ENCODE results near the gene RSPH4A. TPM values are rescaled to one million over a fixed set of nuclear protein-coding genes. Genes with fewer than 3 reads are reported as not detected.
"Not testable (repeated sequence)": the region's sequence is repeated elsewhere in the genome, so short reads cannot be mapped to it uniquely, and the experiment has no call there.

The RSPH4A gene
- total RNA-seq, 1 donor from 2014 or later = 5.6 TPM

DNA sequence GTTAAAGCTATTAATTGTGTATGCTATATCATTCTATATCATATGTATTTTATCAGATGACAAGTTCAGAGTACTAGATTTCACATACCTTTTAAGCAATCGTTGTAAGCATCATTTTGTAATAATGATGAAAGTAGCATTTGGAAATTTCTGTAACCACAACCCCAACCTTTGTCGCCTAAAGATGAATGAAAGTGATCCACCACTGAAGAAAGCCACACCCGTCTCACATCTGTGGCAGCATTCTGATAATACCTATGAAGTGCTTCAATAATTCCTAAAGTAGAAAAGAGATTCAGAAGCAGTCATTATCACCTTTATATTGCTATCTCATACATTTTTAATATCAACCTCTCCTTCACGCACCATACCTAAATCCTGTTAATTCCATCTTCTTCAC, 35.6 kb downstream of the RSPH4A start:
- Histone ChIP-seq H3K27ac (no peak overlapping the region), H3K36me3 (peaks cover 62% of the 10 kb centered on the region), H3K4me3 (no peak overlapping the region), H3K27me3 (ENCODE audit: low read depth) (no peaks in the 10 kb centered on the region), H3K9me3 (no peaks in the 10 kb centered on the region), H3K4me1 (no peaks in the 10 kb centered on the region)
- no peak for ATAC-seq
- DNase-seq = no peak
- intact Hi-C loops (cut with DNase I) = no loop called here
- TF ChIP-seq, protein P1, sequence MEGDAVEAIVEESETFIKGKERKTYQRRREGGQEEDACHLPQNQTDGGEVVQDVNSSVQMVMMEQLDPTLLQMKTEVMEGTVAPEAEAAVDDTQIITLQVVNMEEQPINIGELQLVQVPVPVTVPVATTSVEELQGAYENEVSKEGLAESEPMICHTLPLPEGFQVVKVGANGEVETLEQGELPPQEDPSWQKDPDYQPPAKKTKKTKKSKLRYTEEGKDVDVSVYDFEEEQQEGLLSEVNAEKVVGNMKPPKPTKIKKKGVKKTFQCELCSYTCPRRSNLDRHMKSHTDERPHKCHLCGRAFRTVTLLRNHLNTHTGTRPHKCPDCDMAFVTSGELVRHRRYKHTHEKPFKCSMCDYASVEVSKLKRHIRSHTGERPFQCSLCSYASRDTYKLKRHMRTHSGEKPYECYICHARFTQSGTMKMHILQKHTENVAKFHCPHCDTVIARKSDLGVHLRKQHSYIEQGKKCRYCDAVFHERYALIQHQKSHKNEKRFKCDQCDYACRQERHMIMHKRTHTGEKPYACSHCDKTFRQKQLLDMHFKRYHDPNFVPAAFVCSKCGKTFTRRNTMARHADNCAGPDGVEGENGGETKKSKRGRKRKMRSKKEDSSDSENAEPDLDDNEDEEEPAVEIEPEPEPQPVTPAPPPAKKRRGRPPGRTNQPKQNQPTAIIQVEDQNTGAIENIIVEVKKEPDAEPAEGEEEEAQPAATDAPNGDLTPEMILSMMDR (IDR thresholded peaks at IDR 0.05) = no peak

DNA sequence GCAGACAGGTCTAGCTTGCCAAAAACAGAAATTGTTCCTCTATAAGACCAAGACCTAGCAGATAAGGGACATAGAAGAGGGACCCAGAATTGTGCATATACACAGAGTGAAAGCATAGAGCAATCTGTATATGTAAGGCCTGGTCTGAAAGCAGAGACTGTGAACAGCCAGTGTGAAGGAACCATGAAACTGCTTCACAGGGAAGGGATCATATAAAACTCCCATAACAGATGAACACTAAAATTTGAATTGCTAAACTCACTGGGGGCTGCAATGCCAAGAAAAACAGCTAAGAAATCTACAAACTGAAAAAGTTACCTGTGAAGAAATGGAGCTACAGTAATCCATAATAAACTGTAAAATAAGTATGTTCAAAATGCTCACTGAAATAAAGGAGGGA, 45.3 kb downstream of the RSPH4A start:
- Histone ChIP-seq H3K36me3 (peaks cover 21% of the 10 kb centered on the region), H3K4me1 (peaks cover 13% of the 10 kb centered on the region), H3K4me3 (no peak overlapping the region), H3K9me3 (no peaks in the 10 kb centered on the region), H3K27ac (no peak overlapping the region), H3K27me3 (ENCODE audit: low read depth) (no peaks in the 10 kb centered on the region)
- intact Hi-C loops (cut with DNase I) = no loop called here
- TF ChIP-seq, protein P1 (IDR thresholded peaks at IDR 0.05) = no peak
- DNase-seq (no peak), ATAC-seq (no peak)

DNA sequence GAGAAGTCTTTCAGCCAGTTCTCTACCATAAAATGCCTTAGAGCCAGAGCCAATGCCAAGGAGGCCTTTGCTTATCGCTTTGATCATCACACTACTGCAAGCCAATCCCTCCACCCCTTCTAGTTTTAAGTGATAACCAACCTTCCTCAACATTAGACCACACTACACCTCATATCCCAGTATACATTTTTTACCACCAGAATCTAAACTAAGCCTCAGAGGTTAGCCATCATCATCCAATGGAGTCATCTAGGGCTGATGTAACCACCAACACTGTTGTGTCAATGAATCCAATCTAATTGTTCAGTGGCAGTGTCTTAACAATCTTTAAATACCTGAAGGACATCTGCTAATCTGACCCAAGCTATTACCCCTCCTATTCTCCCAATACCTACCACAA, 45.9 kb downstream of the RSPH4A start:
- intact Hi-C loops (cut with DNase I) = no loop called here
- H3K4me1 ChIP-seq = peaks cover 19% of the 10 kb centered on the region
- TF ChIP-seq, protein P1 (IDR thresholded peaks at IDR 0.05) = no peak

DNA sequence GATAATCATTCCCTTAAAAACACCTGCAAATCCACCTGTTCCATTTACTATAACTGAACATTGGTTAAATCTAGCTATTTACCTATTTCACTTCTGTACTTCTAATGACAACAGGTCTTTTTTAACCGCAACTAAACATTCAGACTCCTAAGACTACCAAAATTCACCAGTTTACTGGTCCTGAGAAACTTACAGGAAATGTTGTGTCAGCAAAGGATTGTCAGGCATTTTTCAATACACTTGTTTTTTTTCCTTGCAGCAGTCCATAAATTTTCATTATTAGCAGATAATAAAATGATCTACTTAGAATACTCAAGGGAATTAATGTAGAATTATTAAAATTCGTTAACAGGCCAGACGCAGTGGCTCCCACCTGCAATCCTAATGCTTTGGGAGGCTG, 47.0 kb downstream of the RSPH4A start:
- no peaks in the 10 kb centered on the region for H3K9me3 ChIP-seq
- H3K4me1 ChIP-seq = peaks cover 27% of the 10 kb centered on the region
- TF ChIP-seq, protein P1 (IDR thresholded peaks at IDR 0.05) = no peak
- no peaks in the 10 kb centered on the region for H3K27me3 ChIP-seq (ENCODE audit: low read depth)
- intact Hi-C loops (cut with DNase I) = no loop called here
- DNase-seq (no peak), ATAC-seq (no peak)
- H3K4me3 ChIP-seq = no peak overlapping the region
- H3K36me3 ChIP-seq = peaks cover 10% of the 10 kb centered on the region
- H3K27ac ChIP-seq = no peak overlapping the region

More for the DNA sequence above, 45.9 kb downstream of the RSPH4A start:
- no peak for ATAC-seq
- Histone ChIP-seq H3K36me3 (peaks cover 21% of the 10 kb centered on the region), H3K9me3 (no peaks in the 10 kb centered on the region), H3K4me3 (no peak overlapping the region), H3K27ac (no peak overlapping the region), H3K27me3 (ENCODE audit: low read depth) (no peaks in the 10 kb centered on the region)
- no peak for DNase-seq

DNA sequence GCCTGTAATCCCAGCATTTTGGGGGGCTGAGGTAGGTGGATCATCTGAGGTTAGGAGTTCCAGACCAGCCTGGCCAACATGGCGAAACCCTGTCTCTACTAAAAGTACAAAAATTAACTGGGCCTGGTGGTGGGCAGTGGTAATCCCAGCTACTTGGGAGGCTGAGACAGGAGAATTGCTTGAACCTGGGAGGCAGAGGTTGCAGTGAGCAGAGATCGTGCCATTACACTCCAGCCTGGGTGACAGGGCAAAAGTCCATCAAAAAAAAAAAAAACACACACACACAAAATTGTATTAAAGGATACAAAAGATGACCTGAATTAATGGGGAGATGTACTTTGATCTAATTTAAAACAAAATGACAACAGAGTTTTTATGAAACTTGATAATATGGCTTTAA, 47.9 kb downstream of the RSPH4A start:
- H3K4me3 ChIP-seq; H3K9me3 ChIP-seq; intact Hi-C loops (cut with DNase I); H3K27ac ChIP-seq; H3K36me3 ChIP-seq; ATAC-seq; H3K27me3 ChIP-seq (ENCODE audit: low read depth); DNase-seq: not testable (repeated sequence)
- peaks cover 27% of the 10 kb centered on the region for H3K4me1 ChIP-seq

DNA sequence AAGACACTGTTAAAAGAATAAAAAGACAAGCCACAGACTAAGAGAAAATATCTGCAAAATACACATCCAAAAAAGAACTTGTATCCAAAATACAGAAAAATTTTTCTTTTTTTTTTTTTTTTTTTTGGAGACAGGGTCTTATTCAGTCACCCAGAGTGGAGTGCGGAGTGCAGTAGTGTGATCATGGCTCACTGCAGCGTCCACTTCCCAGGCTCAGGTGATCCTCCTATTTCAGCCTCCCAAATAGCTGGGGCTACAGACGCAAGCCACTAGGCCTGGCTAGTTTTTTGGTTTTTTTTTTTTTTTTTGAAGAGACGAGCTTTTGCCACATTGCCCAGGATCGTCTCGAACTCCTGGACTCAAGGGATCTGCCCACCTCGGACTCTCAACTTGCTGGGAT, 49.2 kb downstream of the RSPH4A start:
- TF ChIP-seq, protein P1 (IDR thresholded peaks at IDR 0.05) = no peak
- no peak for ATAC-seq
- DNase-seq = no peak
- Histone ChIP-seq H3K27ac (no peak overlapping the region), H3K27me3 (ENCODE audit: low read depth) (no peaks in the 10 kb centered on the region), H3K9me3 (no peaks in the 10 kb centered on the region), H3K4me1 (peaks cover 27% of the 10 kb centered on the region), H3K36me3 (no peaks in the 10 kb centered on the region), H3K4me3 (no peak overlapping the region)
- intact Hi-C loops (cut with DNase I) = no loop called here

Data from lower lobe of right lung (tissue), 2 donors.